IPS-NIHi7 (cell line): Measurements from ENCODE around the gene MAD1L1.

Source experiments
- DNase-seq: peaks from one replicate; pipeline ENCODE4 v3.0.0; 2012; ENCODE audit warnings: mixed read lengths; ENCODE audit errors: extremely low spot score

The MAD1L1 gene

DNA sequence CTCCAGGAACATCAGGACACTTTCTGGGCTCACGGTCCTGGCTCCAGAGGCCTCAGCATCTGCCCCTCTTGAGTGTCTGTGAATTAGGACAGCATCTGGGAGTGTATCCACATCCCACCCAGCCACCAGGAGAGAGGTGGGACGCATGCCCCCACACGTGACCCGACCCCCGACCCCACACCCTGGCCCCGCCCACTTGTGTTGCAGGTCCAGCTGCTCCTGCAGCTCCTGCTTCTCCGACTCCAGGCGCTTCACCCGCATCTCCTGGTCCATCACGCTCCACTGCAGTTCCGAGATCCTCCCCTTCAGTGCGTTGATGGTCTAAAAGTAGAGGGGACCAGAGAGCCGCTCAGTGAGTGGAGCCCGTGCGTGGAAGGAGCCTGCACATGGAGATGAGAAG is 13.6 kb downstream of the MAD1L1 start:
- no peak for DNase-seq

GRCh38 chr7:2218444-2218785 is 14.3 kb downstream of the MAD1L1 start:
- no peak for DNase-seq

DNA sequence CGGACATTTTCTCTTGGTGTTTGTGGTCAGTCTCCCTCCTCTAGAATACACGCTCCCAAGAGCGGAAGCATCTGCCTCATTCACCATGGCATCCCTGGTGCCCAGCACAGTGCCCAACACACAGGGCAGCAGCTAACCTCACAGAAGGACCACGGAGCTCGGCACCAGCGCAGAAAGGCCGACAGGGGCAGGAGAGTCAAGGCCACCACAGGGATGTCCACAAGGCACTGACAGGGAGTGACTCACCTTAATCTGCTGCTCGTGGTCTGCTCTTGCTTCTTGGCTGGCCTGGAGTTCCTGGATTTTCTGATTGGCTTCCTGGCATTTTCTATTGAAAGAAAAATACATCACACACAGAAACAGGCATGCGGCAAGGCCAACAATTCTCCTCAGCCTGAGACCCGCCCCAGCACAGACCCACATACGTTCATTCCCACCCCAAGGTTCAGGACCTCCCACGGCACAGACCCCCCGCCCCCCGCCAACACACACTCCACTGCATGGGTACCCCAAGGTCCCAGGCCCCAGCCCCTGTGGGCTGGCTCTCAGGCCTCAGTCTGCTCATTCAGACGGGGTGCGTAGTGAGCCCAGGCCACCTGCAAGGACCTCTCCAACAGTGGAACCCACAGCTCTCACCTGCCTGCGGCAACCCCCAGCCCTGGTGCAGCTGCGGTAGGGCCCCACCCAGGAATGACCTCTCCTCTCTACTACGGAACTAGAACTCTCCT is 14.9 kb downstream of the MAD1L1 start:
- DNase-seq, result no peak

GRCh38 chr7:2217206-2217605 is 15.5 kb downstream of the MAD1L1 start:
- no peak for DNase-seq

DNA sequence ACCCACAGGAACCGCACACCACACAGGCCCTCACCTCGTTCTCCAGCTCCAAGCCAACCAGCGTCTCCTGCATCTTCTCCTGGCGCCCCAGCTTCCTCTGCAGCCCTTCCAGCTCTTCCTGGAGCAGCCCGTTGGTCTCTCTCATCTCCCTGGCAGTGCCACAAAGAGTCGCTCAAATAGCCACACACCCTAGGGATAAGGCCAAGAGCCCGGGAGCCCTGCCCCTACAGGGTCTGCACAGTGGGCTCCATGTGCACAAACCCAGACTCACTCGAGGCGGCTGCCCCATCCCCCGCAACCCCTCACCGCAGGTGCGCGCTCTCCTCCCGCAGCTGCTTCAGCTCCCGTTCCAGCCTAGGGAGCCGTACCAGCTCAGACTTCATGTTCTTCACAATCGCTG is 16.9 kb downstream of the MAD1L1 start:
- no peak for DNase-seq

DNA sequence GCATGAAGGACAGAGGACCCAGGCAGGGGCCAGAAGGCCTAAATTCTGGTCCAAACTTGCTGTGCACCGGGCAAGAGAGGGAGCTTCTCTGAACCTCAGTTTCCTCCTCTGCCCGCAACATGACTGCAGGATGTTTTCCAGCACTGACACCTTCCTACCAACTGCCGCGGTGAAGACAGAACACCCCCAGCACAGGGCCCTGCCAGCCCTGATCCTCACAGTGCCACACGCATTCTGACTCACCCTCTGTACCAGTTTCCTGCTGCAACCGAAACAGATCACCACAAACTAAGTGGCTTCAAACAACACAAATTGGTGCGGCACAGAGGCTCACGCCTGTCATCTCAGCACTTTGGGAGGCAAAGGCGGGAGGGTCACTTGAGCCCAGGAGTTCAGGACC is 18.1 kb downstream of the MAD1L1 start:
- no peak for DNase-seq

GRCh38 chr7:2213551-2214215 is 19.1 kb downstream of the MAD1L1 start:
- no peak for DNase-seq

DNA sequence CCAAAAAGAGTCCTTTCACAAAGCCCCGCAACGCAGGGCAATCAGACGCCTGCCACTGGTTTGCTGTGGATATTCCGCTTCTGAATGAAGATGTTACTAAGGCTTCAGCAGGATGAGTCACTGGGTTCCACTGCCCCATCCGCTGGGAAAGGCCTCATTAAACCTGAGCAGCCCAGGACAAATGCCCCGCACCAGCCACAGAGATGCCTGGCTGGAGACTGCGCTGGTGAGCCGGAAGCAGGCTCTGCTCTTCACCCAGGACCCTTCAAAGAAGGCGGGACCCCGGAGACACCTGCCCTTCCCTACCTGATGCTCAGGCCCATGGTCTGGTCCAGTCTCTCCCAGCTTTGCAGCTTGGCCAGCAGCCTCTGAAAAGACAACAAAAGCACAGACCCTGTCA is 19.8 kb downstream of the MAD1L1 start:
- no peak for DNase-seq

GRCh38 chr7:2211926-2212325 is 20.8 kb downstream of the MAD1L1 start:
- no peak for DNase-seq

DNA sequence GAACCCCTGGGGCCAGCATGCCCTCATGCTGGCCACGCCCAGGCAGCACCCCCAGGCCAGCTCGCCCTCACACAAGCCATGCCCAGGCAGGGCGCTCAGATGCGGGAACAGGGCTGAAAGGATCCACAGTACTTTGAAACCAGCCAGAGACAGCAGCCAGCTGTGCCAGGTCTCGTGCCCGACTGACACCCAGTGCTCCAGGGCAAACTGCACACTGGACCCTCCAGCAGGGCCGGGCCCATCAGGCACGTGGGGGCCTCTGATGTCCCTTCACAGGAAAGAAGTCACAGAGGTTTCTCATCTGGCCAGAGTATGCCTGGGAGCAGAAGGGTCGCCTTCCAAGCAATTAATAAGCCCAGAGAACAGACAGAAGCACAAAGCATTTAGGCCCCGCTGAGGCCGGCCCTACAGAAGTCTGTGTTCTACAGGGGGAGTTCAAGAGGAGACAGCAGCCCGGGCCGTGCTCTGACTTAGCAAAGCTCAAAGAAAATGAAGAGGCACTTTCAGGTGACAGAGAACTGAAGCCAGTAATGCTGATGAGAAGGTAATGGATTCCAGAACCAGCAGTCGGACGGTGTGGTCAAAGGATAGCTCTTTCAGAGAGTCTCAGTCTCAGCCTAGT is 21.4 kb downstream of the MAD1L1 start:
- DNase-seq, result no peak

DNA sequence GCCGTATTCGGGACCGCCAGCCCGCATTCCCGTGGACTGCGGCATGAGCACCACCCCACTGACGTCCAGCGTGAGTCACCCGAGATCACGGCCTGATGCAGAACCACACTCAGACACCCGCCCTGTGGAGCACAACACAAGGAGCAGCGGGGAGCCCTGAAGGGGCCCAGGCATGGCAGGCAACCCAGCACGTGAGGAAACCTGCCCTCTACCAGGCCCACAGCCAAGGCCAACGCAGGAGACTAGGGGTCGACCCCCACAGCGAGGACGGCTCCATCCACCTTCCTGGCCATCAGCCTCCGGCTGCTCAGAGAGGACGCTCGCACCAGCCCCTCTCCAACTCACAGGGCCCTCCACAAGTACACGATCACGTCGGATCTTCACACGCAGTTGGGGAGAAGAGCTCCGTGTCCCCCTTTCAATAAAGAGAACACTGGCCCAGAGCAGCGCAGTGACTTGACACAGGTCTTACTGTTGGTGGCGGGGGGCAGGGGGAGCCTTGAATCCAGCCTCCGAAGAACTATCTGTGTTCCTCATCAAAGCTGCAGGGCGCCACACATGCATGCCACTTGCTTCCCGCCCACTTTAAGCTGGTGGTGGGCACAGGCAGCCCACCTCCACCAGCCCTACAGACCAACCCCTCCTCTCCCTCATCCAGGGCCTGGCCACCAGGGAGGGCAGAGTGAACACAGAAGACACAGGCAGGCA is 22.0 kb downstream of the MAD1L1 start:
- no peak for DNase-seq

GRCh38 chr7:2209961-2210323 is 22.8 kb downstream of the MAD1L1 start:
- no peak for DNase-seq

GRCh38 chr7:2209146-2209960 is 23.4 kb downstream of the MAD1L1 start:
- DNase-seq, result peak; percentile 91

DNA sequence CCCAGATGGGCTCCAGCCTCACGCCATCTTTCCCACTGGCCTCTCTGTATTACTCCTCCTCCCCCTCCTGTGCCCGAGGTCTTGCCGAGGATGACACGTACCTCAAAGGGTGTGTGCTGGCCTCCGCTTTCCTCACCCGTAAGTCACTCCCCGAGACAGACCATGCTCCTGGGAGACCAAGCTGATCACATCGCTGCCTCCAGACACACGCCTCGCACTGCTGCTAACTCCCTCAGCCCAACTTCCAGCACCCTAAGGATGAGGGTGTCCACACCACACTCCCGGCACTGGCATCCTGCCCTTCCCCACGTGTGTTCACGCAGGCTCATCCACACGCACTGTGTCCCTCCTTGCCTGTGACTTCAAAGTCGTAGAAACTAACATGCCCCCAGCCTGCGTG is 24.0 kb downstream of the MAD1L1 start:
- DNase-seq, result no peak

- DNase-seq, result no peak
Observed at GRCh38 chr7:2205036-2205780, 27.5 kb downstream of the MAD1L1 start.

GRCh38 chr7:2204446-2204845 is 28.3 kb downstream of the MAD1L1 start:
- DNase-seq, result no peak

DNA sequence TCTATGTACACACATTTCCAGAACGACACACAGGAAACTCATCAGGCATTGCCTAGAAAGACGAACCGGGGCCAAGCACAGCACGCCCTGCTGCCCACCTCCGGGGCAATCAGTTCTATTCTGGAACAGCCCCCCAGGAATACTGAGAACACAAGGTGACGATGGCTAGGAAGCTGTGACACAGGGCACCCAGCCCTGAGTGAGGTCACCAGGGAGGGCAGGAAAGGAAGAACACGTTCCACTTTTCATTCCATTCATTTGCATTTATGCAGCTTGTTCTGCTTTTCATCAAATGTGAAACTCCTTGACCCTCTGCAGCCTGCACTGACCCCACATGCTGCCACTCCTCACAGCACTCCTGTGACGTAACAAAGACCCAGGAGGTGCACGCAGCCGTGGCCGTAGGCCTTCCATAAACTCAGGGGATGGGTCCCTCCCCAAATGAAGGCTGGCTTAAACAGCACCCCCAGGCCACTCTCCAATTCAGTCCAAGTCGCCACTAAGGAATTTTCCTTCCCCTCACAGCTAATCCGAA is 28.9 kb downstream of the MAD1L1 start:
- DNase-seq, result no peak

DNA sequence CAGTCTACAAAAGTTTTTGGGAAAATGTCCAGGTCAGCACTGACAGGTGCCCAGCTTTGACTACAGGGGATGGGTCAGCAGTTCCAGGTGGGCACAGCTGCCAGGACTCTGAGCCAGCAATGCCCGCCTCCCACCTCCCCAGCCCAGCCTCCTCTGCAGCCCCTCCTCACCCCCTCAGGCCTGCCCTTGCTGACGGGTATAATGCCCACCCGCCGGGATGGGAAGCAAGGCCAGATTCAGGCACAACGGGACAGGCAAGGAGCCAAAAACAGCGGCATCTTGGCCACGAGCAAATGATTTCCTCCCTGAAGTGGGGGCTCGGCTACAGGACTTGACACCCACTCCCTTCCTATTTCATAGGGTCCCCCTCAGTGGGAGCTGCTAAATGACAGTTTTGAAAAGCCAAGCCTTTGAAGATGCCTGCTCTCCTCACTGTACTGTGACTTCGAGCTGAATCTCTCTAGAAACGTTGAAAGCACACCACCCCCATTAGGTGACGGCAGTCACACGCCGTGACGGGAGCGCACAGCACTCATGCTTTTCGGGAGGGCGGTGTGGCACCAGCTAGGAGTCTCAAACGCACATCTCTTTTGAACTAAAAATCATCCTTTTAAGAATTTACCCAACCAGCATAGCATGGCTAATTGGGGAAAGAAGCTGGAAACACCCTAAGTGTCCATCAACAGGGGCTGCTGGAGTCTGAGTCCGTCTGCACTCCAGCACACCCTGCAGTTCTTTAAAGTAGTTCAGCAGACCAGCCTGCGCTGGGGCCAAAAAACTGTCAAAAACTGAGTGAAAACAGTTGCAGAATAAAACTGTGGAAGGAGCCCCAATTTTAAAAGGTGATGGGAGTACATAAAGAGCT is 29.6 kb downstream of the MAD1L1 start:
- DNase-seq, result no peak

DNA sequence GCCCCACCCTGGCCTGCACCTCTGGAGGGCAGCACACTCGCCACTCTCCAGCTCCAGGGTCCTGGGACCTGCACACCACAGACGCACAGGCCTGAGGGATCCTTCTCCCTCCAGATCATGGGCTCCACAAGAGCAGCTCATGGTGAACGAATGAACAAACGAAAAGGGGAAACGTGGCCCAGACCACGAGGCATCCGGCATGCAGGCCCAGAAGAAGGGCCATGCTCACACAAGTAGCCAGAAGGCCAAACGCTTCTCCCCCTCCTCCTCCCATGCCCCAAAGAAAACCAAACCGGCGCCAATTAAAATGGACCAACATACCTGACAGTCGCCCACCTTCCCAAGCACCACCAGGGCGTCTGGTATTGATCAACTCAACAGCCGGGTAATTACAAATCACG is 30.4 kb downstream of the MAD1L1 start:
- no peak for DNase-seq
